Measurements from ENCODE around the gene RABGAP1L. TPM values are rescaled to one million over a fixed set of nuclear protein-coding genes. Genes with fewer than 3 reads are reported as not detected.
"Not testable (repeated sequence)": the region's sequence is repeated elsewhere in the genome, so short reads cannot be mapped to it uniquely, and the experiment has no call there.

Gene RABGAP1L
- total RNA-seq, 2 experiments from 2014 or later, result 76.8 to 80.5 TPM

DNA sequence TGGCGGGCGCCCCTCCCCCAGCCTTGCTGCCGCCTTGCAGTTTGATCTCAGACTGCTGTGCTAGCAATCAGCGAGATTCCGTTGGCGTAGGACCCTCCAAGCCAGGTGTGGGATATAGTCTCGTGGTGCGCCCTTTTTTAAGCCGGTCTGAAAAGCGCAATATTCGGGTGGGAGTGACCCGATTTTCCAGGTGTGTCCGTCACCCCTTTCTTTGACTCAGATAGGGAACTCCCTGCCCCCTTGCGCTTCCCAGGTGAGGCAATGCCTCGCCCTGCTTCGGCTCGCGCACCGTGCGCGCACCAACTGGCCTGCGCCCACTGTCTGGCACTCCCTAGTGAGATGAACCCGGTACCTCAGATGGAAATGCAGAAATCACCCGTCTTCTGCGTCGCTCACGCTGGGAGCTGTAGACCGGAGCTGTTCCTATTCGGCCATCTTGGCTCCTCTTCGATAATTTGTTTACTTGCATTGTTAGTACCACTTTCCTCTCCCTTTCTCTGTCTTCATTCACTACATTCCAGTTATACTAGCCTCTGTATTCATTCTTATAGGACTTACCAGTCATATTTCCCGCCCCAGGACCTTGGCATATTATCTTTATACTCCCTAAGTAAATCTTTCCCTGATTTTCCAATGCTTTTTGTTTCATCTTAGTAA lies 79.7 kb downstream of the RABGAP1L start:
- H3K27ac Mint-ChIP-seq, H3K27me3 Mint-ChIP-seq, H3K9me3 Mint-ChIP-seq, POLR2A ChIA-PET, CTCF ChIA-PET, H3K4me3 Mint-ChIP-seq, H3K4me1 Mint-ChIP-seq, DNase-seq: not testable (repeated sequence)
- H3K36me3 Mint-ChIP-seq (ENCODE audit: low read depth), result peaks cover 25% of the 10 kb centered on the region

DNA sequence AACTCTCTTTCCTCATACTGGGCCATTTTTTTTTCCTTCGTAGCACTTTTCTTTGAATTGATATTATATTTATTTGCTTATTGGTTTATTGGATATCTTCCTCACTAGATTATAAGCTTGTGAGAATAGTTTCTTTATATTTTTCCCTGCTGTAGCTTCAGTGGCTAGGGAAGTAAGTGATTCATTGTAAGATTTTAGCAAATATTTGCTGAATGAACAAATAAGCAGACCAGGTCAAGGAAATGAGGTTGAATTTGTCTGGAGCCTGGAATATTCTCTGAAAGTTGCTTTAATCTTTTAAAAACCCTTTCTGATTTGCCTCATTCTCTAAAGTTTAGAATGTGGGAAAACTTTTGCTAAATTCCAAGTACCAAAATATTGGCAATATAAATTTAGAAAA lies 80.2 kb downstream of the RABGAP1L start:
- peaks cover 28% of the 10 kb centered on the region for H3K36me3 Mint-ChIP-seq (ENCODE audit: low read depth)
- DNase-seq, result no peak
- H3K9me3 Mint-ChIP-seq, result no peaks in the 10 kb centered on the region
- no peak overlapping the region for H3K4me3 Mint-ChIP-seq
- peaks cover 10% of the 10 kb centered on the region for H3K4me1 Mint-ChIP-seq
- POLR2A ChIA-PET, result no interaction called here
- no peaks in the 10 kb centered on the region for H3K27me3 Mint-ChIP-seq
- CTCF ChIA-PET, result no interaction called here
- no peak overlapping the region for H3K27ac Mint-ChIP-seq

DNA sequence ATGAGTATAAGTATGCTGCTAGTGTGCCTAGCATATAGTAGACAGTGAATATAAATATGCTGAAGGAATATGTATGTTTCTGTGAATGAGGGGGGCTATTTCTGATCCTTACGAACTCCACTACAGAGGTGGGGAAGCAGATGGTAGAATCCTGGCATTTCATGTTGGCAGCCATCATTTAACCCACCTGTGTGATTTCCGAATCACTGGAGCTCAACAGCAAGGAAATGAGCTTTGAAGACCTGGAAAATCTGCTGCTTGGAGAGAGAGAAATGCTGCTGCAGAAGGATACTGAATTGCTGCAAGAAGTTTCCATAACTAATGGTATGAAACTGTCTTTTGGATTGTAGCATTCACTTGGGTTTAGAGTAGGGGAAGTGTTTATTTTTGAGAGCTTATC lies 83.5 kb downstream of the RABGAP1L start:
- no peaks in the 10 kb centered on the region for H3K9me3 Mint-ChIP-seq
- no peaks in the 10 kb centered on the region for H3K27me3 Mint-ChIP-seq
- no peak overlapping the region for H3K27ac Mint-ChIP-seq
- H3K36me3 Mint-ChIP-seq (ENCODE audit: low read depth), result peaks cover 37% of the 10 kb centered on the region
- H3K4me1 Mint-ChIP-seq, result peaks cover 10% of the 10 kb centered on the region
- ChIA-PET POLR2A (no interaction called here), CTCF (interaction anchor here (1.5 kb wide), 1 partner anchor 20 kb away, joined by 4 read pairs; no protein-coding TSS in a partner anchor)
- no peak for DNase-seq
- H3K4me3 Mint-ChIP-seq, result no peak overlapping the region

DNA sequence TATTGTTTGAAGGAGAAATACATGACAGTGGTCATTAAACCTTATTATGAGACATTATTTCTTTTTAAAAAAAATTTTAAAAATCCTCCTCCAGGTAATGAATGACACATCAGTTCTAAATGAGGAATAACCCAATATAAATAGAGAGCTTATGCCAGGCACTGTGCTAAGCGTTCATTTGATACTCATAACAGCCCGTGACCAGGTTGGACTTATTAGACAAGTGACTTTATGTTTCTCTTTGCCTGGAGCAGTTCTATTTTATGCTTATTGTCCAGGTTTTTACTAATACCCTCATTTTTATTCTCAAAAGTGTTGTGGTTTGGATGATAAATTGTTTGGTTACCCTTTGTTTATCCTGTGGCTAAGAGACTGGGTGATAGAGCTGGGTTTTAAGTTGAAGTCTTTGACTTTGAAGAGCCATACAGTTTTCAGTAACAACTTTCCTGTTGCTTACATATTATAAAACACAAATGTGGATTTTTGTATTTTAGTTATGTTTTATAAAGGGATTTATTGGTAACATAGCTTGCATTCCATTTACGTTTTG lies 84.2 kb downstream of the RABGAP1L start:
- POLR2A ChIA-PET, result no interaction called here
- Mint-ChIP-seq H3K4me1 (peaks cover 10% of the 10 kb centered on the region), H3K4me3 (no peak overlapping the region), H3K27me3 (no peaks in the 10 kb centered on the region), H3K36me3 (ENCODE audit: low read depth) (peaks cover 37% of the 10 kb centered on the region), H3K27ac (no peak overlapping the region), H3K9me3 (no peaks in the 10 kb centered on the region)
- CTCF ChIA-PET, result interaction anchor here (1.5 kb wide), 1 partner anchor 19 kb away, joined by 4 read pairs; no protein-coding TSS in a partner anchor
- no peak for DNase-seq

DNA sequence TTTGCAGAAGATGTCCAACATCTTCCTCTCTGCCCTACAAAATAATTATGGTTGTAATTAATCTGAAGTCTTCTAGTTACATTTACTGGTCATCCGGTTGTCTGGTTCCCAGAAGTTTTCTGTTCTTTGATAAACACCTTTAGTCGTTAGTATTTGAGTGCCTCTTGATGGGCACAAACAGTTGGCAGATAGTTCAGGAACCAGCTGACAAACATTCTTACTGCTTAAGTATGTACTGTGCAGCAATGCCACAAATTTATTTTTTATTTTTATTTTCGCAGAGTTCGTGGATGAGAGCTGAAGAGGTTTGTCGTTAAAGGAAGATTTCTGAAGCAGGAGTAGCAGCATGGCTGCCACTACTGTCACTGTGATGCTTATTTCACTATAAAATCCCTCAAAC lies 84.7 kb downstream of the RABGAP1L start:
- Mint-ChIP-seq H3K27ac (no peak overlapping the region), H3K27me3 (no peaks in the 10 kb centered on the region), H3K9me3 (no peaks in the 10 kb centered on the region), H3K36me3 (ENCODE audit: low read depth) (peaks cover 37% of the 10 kb centered on the region), H3K4me1 (peaks cover 10% of the 10 kb centered on the region), H3K4me3 (no peak overlapping the region)
- CTCF ChIA-PET, result interaction anchor here (1.5 kb wide), 1 partner anchor 18 kb away, joined by 4 read pairs; no protein-coding TSS in a partner anchor
- DNase-seq, result no peak
- POLR2A ChIA-PET, result no interaction called here

DNA sequence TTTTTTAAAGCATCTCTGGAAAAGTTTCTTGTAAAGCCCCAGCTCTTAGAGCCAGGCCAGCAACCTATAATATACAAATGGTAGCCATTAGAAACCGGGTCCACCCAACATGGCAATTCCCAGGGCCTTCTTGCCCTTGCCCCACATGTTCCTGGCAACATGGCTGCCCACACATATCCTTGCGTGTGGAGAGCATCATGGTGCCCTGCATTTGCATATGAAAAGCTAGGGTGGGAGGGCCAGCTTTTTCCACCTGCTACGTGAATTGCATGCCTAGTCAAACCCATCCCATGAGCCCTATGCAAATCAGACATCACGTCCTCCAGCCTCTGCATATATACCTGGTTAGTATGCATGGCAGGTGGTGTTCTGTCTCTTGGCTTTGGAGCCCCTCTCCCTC lies 88.2 kb downstream of the RABGAP1L start:
- no peaks in the 10 kb centered on the region for H3K9me3 Mint-ChIP-seq
- ChIA-PET POLR2A (no interaction called here), CTCF (interaction anchor here (1.1 to 1.3 kb wide), 2 partner anchors 15 kb away, joined by 4 read pairs; no protein-coding TSS in a partner anchor)
- H3K36me3 Mint-ChIP-seq (ENCODE audit: low read depth), result peaks cover 20% of the 10 kb centered on the region
- peaks cover 8% of the 10 kb centered on the region for H3K4me1 Mint-ChIP-seq
- DNase-seq, result no peak
- H3K4me3 Mint-ChIP-seq, result no peak overlapping the region
- no peaks in the 10 kb centered on the region for H3K27me3 Mint-ChIP-seq
- H3K27ac Mint-ChIP-seq, result no peak overlapping the region

DNA sequence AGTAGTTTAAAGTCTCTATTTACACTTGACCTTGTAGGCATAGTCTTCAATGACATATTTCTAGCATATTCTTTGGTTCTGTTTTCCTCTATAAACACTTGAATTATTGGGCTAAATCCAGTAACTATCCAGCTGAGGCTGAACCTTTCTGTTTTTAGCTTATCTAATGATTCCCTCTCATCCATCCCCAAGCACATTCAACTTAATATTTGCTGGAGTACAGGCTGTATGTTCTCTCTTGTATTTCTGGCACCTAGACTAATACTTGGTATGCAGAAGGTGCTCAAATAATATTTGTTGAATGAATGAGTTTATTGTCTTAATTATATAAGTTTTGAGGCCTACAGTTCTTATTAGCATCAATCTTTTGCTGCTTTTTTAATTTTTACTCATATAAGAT lies 88.7 kb downstream of the RABGAP1L start:
- H3K4me1 Mint-ChIP-seq, result peaks cover 4% of the 10 kb centered on the region
- ChIA-PET POLR2A (no interaction called here), CTCF (interaction anchor here (1.3 kb wide), 1 partner anchor 14 kb away, joined by 4 read pairs; no protein-coding TSS in a partner anchor)

DNA sequence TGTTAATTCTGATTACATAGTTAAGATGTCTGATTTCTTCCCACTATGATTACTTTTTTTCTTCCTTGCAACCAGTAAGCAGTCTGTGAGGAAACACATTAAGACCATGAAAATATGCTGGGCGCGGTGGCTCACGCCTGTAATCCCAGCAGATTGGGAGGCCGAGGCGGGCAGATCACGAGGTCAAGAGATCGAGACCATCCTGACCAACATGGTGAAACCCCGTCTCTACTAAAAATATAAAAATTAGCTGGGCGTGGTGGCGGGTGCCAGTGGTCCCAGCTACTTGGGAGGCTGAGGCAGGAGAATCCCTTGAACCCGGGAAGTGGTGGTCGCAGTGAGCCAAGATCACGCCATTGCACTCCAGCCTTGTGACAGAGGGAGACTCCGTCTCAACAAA lies 97.1 kb downstream of the RABGAP1L start:
- POLR2A ChIA-PET, H3K4me1 Mint-ChIP-seq, H3K9me3 Mint-ChIP-seq, H3K27me3 Mint-ChIP-seq, H3K4me3 Mint-ChIP-seq, CTCF ChIA-PET, H3K27ac Mint-ChIP-seq, DNase-seq: not testable (repeated sequence)
- peaks cover 16% of the 10 kb centered on the region for H3K36me3 Mint-ChIP-seq (ENCODE audit: low read depth)

More for the DNA sequence above, 88.7 kb downstream of the RABGAP1L start:
- no peak overlapping the region for H3K4me3 Mint-ChIP-seq
- H3K27me3 Mint-ChIP-seq, result no peaks in the 10 kb centered on the region
- H3K27ac Mint-ChIP-seq, result no peak overlapping the region
- DNase-seq, result no peak
- H3K36me3 Mint-ChIP-seq (ENCODE audit: low read depth), result peaks cover 15% of the 10 kb centered on the region
- no peaks in the 10 kb centered on the region for H3K9me3 Mint-ChIP-seq

DNA sequence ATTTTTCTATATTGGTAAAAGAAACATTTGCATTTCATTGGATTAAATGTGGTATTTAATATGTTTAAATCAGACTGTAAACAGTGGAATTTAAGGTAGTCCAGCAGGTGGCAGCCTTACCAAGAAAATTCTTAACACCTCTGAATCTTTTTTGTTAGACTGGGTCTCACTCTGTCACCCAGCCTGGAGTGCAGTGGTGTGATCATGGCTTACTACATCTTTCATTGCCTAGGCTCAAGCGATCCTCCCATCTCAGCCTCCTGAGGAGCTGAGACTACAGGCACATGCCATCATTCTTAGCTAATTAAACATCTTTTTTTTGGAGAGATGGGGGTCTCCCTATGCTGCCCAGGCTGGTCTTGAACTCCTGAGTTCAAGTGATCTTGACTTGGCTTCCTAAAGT lies 98.8 kb downstream of the RABGAP1L start:
- POLR2A ChIA-PET, result no interaction called here
- Mint-ChIP-seq H3K27ac (no peak overlapping the region), H3K4me1 (no peaks in the 10 kb centered on the region), H3K9me3 (no peaks in the 10 kb centered on the region), H3K36me3 (ENCODE audit: low read depth) (peaks cover 16% of the 10 kb centered on the region), H3K4me3 (no peak overlapping the region), H3K27me3 (no peaks in the 10 kb centered on the region)
- DNase-seq, result peak; percentile 45
- CTCF ChIA-PET, result no interaction called here

DNA sequence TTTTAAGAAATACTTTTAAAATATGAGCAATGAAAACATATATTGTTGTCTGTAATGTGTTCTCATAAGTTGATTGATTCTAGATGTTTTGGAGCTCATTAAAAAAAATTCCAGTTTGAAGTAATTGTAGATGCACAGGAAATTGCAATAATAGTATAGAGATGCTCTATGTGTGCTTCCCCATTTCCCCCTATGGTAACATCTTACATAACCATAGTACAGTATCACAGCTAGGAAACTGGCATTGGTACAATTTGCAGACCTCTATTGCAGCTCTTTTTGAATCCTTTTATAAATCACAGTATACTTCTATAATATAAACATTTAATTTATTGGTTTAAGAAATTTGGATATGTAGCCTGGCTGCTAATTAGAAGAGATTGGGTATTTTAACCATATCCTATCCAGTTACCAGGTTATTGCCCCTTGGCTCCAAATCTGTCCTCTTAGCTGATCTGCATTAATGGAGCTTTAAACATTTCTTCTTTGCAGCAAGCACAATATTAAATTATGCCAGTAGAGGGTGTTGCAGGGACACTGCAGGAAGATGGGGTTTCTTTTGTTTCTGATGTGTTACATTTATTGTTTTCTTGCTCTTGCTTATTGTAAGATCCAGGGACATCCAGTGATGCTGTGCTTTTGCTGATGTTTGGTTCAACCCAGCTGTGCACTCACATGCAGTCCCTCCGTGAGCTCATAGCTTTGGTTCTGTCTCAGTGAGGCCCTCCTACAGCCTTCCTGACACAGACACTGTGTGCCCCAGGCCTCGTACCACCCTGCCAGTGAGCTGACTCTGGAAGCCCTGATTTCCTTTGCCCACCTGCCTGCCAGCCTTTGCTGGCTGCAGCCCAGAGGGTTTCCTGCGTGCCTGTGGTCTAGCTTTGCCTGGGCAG lies 103.3 kb downstream of the RABGAP1L start:
- H3K9me3 Mint-ChIP-seq, result no peaks in the 10 kb centered on the region

DNA sequence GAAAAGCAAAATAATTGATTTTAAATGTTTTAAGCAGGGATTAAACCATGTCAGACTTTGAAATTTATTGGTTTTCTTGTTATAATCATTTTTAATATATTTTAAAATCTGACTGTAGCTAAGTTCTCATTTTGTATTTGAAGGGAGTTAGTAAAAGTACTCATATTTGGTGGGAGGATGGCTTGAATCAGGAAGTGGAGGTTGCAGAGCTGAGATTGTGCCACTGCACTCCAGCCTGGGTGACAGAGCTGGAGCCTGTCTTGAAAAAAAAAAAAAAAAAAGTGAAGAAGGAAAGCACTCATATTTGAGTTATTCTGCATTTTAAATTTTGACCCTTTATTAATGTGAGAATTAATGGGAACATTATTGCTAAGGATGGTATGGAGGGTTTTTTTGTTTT lies 106.0 kb downstream of the RABGAP1L start:
- no peaks in the 10 kb centered on the region for H3K9me3 Mint-ChIP-seq
- POLR2A ChIA-PET, result no interaction called here
- H3K27ac Mint-ChIP-seq, result no peak overlapping the region
- no peaks in the 10 kb centered on the region for H3K36me3 Mint-ChIP-seq (ENCODE audit: low read depth)
- no peaks in the 10 kb centered on the region for H3K27me3 Mint-ChIP-seq
- H3K4me3 Mint-ChIP-seq, result no peak overlapping the region
- DNase-seq, result no peak
- CTCF ChIA-PET, result interaction anchor here (0.6 to 1.7 kb wide), 2 partner anchors 461 to 555 kb away, joined by 4 to 5 read pairs; no protein-coding TSS in a partner anchor
- H3K4me1 Mint-ChIP-seq, result no peaks in the 10 kb centered on the region

More for the DNA sequence above, 103.3 kb downstream of the RABGAP1L start:
- H3K4me3 Mint-ChIP-seq, result no peak overlapping the region
- no peak overlapping the region for H3K27ac Mint-ChIP-seq
- ChIA-PET CTCF (interaction anchor here (0.5 to 2.8 kb wide), 41 partner anchors 10 to 843 kb away, joined by 3 to 23 read pairs (median 4); no protein-coding TSS in a partner anchor), POLR2A (interaction anchor here (1.4 kb wide), 1 partner anchor 736 kb away, joined by 4 read pairs; no protein-coding TSS in a partner anchor)
- H3K36me3 Mint-ChIP-seq (ENCODE audit: low read depth), result no peaks in the 10 kb centered on the region
- no peaks in the 10 kb centered on the region for H3K4me1 Mint-ChIP-seq
- no peaks in the 10 kb centered on the region for H3K27me3 Mint-ChIP-seq
- DNase-seq, result no peak

DNA sequence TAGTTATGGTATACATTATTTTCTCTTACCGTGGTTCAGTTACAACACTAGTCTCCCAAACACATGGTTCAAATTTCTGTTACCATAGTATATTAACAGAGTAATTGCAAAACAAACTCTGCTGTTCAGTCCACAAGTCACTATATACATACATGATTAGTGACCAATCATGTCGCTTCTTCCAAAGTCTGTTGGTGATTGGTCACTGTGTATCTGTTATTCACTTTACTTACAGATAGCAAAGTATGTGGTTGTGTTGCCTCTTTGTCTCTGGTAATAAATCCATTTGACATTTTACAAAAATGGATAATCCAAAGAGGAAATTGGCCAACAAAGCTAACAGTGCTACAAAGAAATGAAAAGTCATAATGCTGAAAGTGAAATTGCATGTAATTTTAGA lies 107.2 kb downstream of the RABGAP1L start:
- Mint-ChIP-seq H3K4me1 (no peaks in the 10 kb centered on the region), H3K27ac (no peak overlapping the region), H3K4me3 (no peak overlapping the region), H3K36me3 (ENCODE audit: low read depth) (no peaks in the 10 kb centered on the region), H3K27me3 (no peaks in the 10 kb centered on the region), H3K9me3 (no peaks in the 10 kb centered on the region)
- CTCF ChIA-PET, result interaction anchor here (1.7 kb wide), 1 partner anchor 460 kb away, joined by 4 read pairs; no protein-coding TSS in a partner anchor
- no peak for DNase-seq
- POLR2A ChIA-PET, result no interaction called here

DNA sequence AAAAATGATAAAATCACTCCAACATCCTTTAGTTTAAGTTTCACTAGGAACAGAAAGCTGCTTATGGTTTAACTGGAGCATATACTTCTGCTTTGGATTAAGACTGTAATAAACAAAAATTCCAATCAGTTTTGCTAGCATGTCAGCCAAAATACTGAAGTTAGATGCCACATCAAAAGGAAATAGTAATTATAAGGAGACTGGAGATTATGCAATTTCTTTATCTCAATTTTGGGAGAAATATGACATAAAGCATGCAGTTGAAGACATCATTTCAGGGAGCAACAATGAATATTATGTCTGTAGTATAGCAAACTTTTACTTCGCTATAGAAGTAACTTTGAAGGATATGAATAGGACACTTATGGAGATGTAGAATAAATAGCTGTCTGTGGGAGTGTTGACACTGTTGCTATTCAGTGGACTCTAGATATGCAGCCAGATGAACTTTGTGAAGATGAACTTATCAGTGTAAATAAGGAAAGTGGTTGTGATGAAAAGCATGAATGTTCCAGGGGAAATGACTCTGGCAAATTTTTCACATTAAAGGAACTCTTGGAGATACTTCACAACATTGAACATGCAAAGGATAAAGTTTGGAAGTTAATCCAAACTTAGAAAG lies 107.8 kb downstream of the RABGAP1L start:
- H3K27ac Mint-ChIP-seq, result no peak overlapping the region
- H3K27me3 Mint-ChIP-seq, result no peaks in the 10 kb centered on the region
- no peak for DNase-seq
- H3K4me1 Mint-ChIP-seq, result no peaks in the 10 kb centered on the region
- H3K36me3 Mint-ChIP-seq (ENCODE audit: low read depth), result no peaks in the 10 kb centered on the region
- no peak overlapping the region for H3K4me3 Mint-ChIP-seq
- POLR2A ChIA-PET, result no interaction called here
- CTCF ChIA-PET, result no interaction called here
- H3K9me3 Mint-ChIP-seq, result no peaks in the 10 kb centered on the region
